WERI-Rb-1 (cell line): Measurements from ENCODE around the gene ERN1.

Experiments used
- DNase-seq: peaks from one replicate; pipeline ENCODE4 v3.0.0-alpha.2; 2020
- H3K27ac ChIP-seq: fragments of 250-450 bp; sonication (Bioruptor Pico); 2 replicates; pipeline ENCODE4 v1.5.1; 2020; ENCODE audit warnings: mild to moderate bottlenecking, moderate library complexity
- H3K27me3 ChIP-seq: fragments of 250-450 bp; sonication (Bioruptor Pico); 2 replicates; pipeline ENCODE4 v1.5.1; 2021; ENCODE audit warnings: mild to moderate bottlenecking, low read depth, moderate library complexity; ENCODE audit not compliant: insufficient read depth, severe bottlenecking
- H3K36me3 ChIP-seq: fragments of 250-450 bp; sonication (Bioruptor Pico); 2 replicates; pipeline ENCODE4 v1.5.1; 2020; ENCODE audit warnings: mild to moderate bottlenecking, moderate library complexity
- H3K4me3 ChIP-seq: 2 replicates; pipeline ENCODE4 v1.5.1; 2011; ENCODE audit warnings: low read depth, mild to moderate bottlenecking, control low read depth, low read length
- H3K9me3 ChIP-seq: fragments of 250-450 bp; sonication (Bioruptor Pico); 2 replicates; pipeline ENCODE4 v1.5.1; 2021; ENCODE audit warnings: mild to moderate bottlenecking, moderate library complexity; ENCODE audit not compliant: severe bottlenecking
- TF ChIP-seq, protein P1 (sequence below): IDR thresholded peaks from 2 replicates; pipeline ENCODE4 v1.5.1; 2011; ENCODE audit warnings: low read depth, mild to moderate bottlenecking, control low read depth, inconsistent platforms, low read length

The ERN1 gene

DNA sequence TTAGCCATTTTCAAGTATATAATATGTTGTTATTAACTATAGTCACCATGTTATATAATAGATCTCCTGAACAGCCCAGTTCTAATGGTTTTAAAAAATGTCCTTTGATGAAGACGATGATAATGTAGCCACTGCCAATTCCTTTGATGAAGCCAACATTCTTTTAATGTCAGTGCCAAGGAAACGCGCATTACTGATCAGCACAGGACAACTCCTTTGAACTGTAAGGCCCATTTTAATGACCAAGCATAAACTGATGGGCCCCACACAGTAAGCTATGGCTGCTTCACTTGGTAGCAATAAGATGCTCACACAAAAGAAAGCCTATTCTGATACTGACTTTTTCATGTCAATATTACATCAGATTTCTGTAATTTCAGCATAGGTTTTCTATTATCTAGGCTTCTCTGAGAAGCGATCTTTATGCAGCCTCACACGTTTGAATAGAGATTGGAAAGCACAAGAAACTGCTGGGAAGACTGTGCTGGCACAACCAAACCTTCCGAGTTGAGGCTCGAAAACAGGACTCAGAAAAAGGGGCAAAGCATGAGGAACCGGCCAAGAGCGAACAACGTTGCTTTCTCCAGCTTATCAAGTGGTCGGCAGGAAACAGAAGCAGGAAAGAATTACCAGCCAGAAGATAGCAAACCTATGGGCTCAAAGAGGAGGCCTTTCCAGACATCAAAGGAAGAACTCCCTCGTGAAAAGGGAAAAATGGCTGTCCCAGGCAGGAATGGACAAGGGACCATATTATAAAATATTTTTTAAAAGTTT is 19.4 kb downstream of the ERN1 start:
- TF ChIP-seq, protein P1, sequence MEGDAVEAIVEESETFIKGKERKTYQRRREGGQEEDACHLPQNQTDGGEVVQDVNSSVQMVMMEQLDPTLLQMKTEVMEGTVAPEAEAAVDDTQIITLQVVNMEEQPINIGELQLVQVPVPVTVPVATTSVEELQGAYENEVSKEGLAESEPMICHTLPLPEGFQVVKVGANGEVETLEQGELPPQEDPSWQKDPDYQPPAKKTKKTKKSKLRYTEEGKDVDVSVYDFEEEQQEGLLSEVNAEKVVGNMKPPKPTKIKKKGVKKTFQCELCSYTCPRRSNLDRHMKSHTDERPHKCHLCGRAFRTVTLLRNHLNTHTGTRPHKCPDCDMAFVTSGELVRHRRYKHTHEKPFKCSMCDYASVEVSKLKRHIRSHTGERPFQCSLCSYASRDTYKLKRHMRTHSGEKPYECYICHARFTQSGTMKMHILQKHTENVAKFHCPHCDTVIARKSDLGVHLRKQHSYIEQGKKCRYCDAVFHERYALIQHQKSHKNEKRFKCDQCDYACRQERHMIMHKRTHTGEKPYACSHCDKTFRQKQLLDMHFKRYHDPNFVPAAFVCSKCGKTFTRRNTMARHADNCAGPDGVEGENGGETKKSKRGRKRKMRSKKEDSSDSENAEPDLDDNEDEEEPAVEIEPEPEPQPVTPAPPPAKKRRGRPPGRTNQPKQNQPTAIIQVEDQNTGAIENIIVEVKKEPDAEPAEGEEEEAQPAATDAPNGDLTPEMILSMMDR, result no peak
- DNase-seq, result no peak
- Histone ChIP-seq H3K27me3 (no peaks in the 10 kb centered on the region), H3K27ac (no peak overlapping the region), H3K9me3 (no peaks in the 10 kb centered on the region), H3K4me3 (no peak overlapping the region), H3K36me3 (no peaks in the 10 kb centered on the region)

GRCh38 chr17:64109400-64109799 is 20.5 kb downstream of the ERN1 start:
- Histone ChIP-seq H3K27me3 (no peaks in the 10 kb centered on the region), H3K9me3 (no peaks in the 10 kb centered on the region), H3K36me3 (no peaks in the 10 kb centered on the region), H3K4me3 (no peak overlapping the region), H3K27ac (no peak overlapping the region)
- TF ChIP-seq, protein P1, result no peak
- peak; percentile 50 for DNase-seq

DNA sequence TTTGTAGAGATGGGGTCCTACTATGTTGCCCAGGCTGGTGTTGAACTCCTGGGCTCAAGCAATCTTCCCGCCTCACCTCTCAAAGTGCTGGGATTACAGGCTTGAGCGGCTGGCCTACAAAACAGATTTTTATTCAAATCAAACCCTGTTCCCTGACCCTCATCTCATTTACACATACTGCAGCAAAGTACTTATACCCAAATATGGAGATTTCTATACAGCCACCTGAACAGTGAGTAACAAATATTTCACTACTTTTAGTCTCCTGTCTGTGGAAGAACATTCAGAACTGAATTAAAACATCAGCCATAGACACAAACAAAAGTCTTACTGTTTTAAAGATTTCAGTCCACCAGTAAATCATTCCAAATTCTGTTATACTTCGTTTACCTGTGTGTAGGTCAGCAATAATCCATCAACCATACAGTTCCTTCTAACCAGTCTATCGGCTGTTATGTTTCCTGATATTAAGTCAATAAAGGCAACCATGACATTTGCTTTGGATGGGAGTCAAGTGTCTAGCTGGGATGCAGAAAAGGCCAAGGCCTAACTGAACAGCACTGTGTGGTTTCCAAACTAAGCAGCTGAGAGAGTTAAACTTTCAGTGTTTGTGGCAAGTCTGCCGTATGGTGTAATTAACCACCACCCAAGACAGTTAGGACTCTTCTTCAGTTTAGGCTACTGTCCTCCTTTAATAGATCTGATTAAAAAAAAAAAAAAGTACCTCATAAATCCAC is 22.3 kb downstream of the ERN1 start:
- Histone ChIP-seq H3K36me3 (no peaks in the 10 kb centered on the region), H3K27me3 (no peaks in the 10 kb centered on the region), H3K9me3 (no peaks in the 10 kb centered on the region), H3K27ac (no peak overlapping the region), H3K4me3 (no peak overlapping the region)
- TF ChIP-seq, protein P1, result no peak
- DNase-seq, result no peak

GRCh38 chr17:64106918-64107317 is 23.0 kb downstream of the ERN1 start:
- no peak overlapping the region for H3K27ac ChIP-seq

GRCh38 chr17:64103391-64104364 is 26.3 kb downstream of the ERN1 start:
- Histone ChIP-seq H3K27me3 (no peaks in the 10 kb centered on the region), H3K4me3 (no peak overlapping the region), H3K9me3 (no peaks in the 10 kb centered on the region), H3K27ac (no peak overlapping the region), H3K36me3 (no peaks in the 10 kb centered on the region)
- TF ChIP-seq, protein P1, result no peak
- DNase-seq, result no peak

More at GRCh38 chr17:64106918-64107317, 23.0 kb downstream of the ERN1 start:
- H3K27me3 ChIP-seq, result no peaks in the 10 kb centered on the region
- TF ChIP-seq, protein P1, result no peak
- no peak for DNase-seq
- no peaks in the 10 kb centered on the region for H3K36me3 ChIP-seq
- no peak overlapping the region for H3K4me3 ChIP-seq
- H3K9me3 ChIP-seq, result no peaks in the 10 kb centered on the region
